ENCODE results near the gene HMGCS1.

GRCh38 chr5:43274435-43275114 is 38.6 kb downstream of the HMGCS1 start:
- TF ChIP-seq, protein P1, sequence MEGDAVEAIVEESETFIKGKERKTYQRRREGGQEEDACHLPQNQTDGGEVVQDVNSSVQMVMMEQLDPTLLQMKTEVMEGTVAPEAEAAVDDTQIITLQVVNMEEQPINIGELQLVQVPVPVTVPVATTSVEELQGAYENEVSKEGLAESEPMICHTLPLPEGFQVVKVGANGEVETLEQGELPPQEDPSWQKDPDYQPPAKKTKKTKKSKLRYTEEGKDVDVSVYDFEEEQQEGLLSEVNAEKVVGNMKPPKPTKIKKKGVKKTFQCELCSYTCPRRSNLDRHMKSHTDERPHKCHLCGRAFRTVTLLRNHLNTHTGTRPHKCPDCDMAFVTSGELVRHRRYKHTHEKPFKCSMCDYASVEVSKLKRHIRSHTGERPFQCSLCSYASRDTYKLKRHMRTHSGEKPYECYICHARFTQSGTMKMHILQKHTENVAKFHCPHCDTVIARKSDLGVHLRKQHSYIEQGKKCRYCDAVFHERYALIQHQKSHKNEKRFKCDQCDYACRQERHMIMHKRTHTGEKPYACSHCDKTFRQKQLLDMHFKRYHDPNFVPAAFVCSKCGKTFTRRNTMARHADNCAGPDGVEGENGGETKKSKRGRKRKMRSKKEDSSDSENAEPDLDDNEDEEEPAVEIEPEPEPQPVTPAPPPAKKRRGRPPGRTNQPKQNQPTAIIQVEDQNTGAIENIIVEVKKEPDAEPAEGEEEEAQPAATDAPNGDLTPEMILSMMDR (IDR thresholded peaks at IDR 0.05) = no peak
- no peak for TF ChIP-seq POLR2A (IDR thresholded peaks at IDR 0.05)

Measured in adrenal gland (tissue), 5 donors.